HG02852 (cell line): Measurements from ENCODE around the gene SREBF1.
A peak's percentile ranks its signal among the peaks of the same experiment; 100 is the strongest.

Experiments
- ATAC-seq: cut with Tn5 transposase; IDR thresholded peaks from one replicate; pipeline ENCODE4 v1.9.1; 2021; ENCODE audit warnings: mild to moderate bottlenecking, moderate library complexity; ENCODE audit not compliant: unreplicated experiment

SREBF1 gene

GRCh38 chr17:17859909-17860765, 23.4 kb upstream of the SREBF1 start:
- ATAC-seq = peak; percentile 45

GRCh38 chr17:17857496-17857895, 20.7 kb upstream of the SREBF1 start:
- no peak for ATAC-seq

GRCh38 chr17:17856386-17856785, 19.6 kb upstream of the SREBF1 start:
- ATAC-seq = no peak

GRCh38 chr17:17855976-17856375, 19.2 kb upstream of the SREBF1 start:
- no peak for ATAC-seq

- ATAC-seq = no peak
These were observed 17.1 kb upstream of the SREBF1 start for GRCh38 chr17:17853811-17854447.

- no peak for ATAC-seq
These were observed 16.1 kb upstream of the SREBF1 start for GRCh38 chr17:17852930-17853329.

GRCh38 chr17:17851103-17852002, 14.6 kb upstream of the SREBF1 start:
- ATAC-seq = no peak

GRCh38 chr17:17849845-17850373, 13.1 kb upstream of the SREBF1 start:
- no peak for ATAC-seq

GRCh38 chr17:17849147-17849820, 12.5 kb upstream of the SREBF1 start:
- no peak for ATAC-seq

- no peak for ATAC-seq
These were observed 11.7 kb upstream of the SREBF1 start for GRCh38 chr17:17848311-17849082.

GRCh38 chr17:17847726-17848125, 10.9 kb upstream of the SREBF1 start:
- ATAC-seq = no peak

GRCh38 chr17:17847118-17847689, 10.4 kb upstream of the SREBF1 start:
- ATAC-seq = no peak

GRCh38 chr17:17846645-17847044, 9.9 kb upstream of the SREBF1 start:
- no peak for ATAC-seq

- ATAC-seq = no peak
These were observed 9.2 kb upstream of the SREBF1 start for GRCh38 chr17:17846003-17846402.

GRCh38 chr17:17845046-17845775, 8.4 kb upstream of the SREBF1 start:
- ATAC-seq = no peak

- no peak for ATAC-seq
These were observed 7.7 kb upstream of the SREBF1 start for GRCh38 chr17:17844500-17844899.

- no peak for ATAC-seq
These were observed 7.3 kb upstream of the SREBF1 start for GRCh38 chr17:17844079-17844478.

- no peak for ATAC-seq
These were observed 6.3 kb upstream of the SREBF1 start for GRCh38 chr17:17843096-17843495.
